Heart left ventricle (tissue), 16 donors: Measurements from ENCODE around the gene ART3. TPM values are rescaled to one million over a fixed set of nuclear protein-coding genes. Genes with fewer than 3 reads are reported as not detected.

Experiments
- ATAC-seq, 4 donors: fragments of 200-7000 bp; cut with Tn5 transposase; one replicate each; pipeline ENCODE4 v1.9.1; 2020 to 2022; ENCODE audit warnings: moderate library complexity in 4 of 4, mild to moderate bottlenecking in 3 of 4, moderate number of reproducible peaks in 1 of 4
- DNase-seq, 5 donors: peaks; one replicate each; pipeline ENCODE4 v3.0.0-alpha.2; 2020
- H3K27ac ChIP-seq, 12 donors: fragments of 200-600 bp; sonication (generic) in 4 of 12; one replicate each; pipeline versions ENCODE4 v1.5.0 to v1.8.0; 2016 to 2022; ENCODE audit warnings: mild to moderate bottlenecking in 2 of 12
- H3K27me3 ChIP-seq, 9 donors: fragments of 200-600 bp; sonication (generic) in 2 of 9; one replicate each; pipeline versions ENCODE4 v1.5.1 to v1.8.0; 2016 to 2022; ENCODE audit warnings: mild to moderate bottlenecking in 3 of 9
- H3K36me3 ChIP-seq, 9 donors: fragments of 200-600 bp; sonication (generic) in 2 of 9; one replicate each; pipeline versions ENCODE4 v1.5.0 to v1.8.0; 2018 to 2022; ENCODE audit warnings: mild to moderate bottlenecking in 2 of 9
- H3K4me1 ChIP-seq, 12 donors: fragments of 200-600 bp; sonication (generic) in 4 of 12; one replicate each; pipeline versions ENCODE4 v1.5.0 to v1.8.0; 2016 to 2022; ENCODE audit warnings: mild to moderate bottlenecking in 3 of 12
- H3K4me3 ChIP-seq, 12 donors: fragments of 200-600 bp; sonication (generic) in 4 of 12; one replicate each; pipeline versions ENCODE4 v1.5.0 to v1.8.0; 2017 to 2022; ENCODE audit warnings: mild to moderate bottlenecking in 9 of 12, moderate library complexity in 4 of 12
- H3K9me3 ChIP-seq, 12 donors: fragments of 200-600 bp; sonication (generic) in 4 of 12; one replicate each; pipeline versions ENCODE4 v1.5.0 to v1.8.0; 2016 to 2022; ENCODE audit warnings: mild to moderate bottlenecking in 1 of 12
- CTCF ChIP-seq, 12 donors: fragments of 200-600 bp; sonication (generic) in 4 of 12; IDR thresholded peaks; one replicate each; pipeline versions ENCODE4 v1.5.0 to v1.8.0; 2018 to 2022; ENCODE audit warnings: antibody characterized with exemption in 12 of 12, mild to moderate bottlenecking in 5 of 12
- POLR2A ChIP-seq, 2 donors: fragments of 450-650 bp; IDR thresholded peaks; one replicate each; pipeline ENCODE4 v1.6.1; 2017; ENCODE audit warnings: antibody characterized with exemption in 2 of 2, mild to moderate bottlenecking in 2 of 2, moderate library complexity in 2 of 2
- WGBS, 4 donors: extraction: QIAGEN DNeasy Blood & Tissue Kit in 2 of 4; methylation state at CpG; one replicate each; pipeline versions ENCODE4 v1.1.5 to v1.1.7; 2013 to 2018; 5-methylcytosine and 5-hydroxymethylcytosine counted together
- intact Hi-C, 10 donors: fragments of 100-400 bp; cut with DNase I; formaldehyde crosslinking; loops; one replicate each; pipeline versions ENCODE4 v1.11.1 to v1.14.2; 2022
- polyA plus RNA-seq, 2 donors: library from polyadenylated mRNA; stranded (reverse); fragments of 200-250 nt; gene quantifications; one replicate each; pipeline ENCODE4 v1.2.3, GENCODE V29; 2013
- total RNA-seq, 9 donors: library from RNA; depleted of rRNA in 2 of 9; stranded (reverse); fragments of >200 nt in 2 of 9; fragmentation: NEBNext Ultra II Directional in 3 of 9; extraction: Animal tissue kit (Norgen Biotek cat#: 25700) in 3 of 9; gene quantifications; one replicate each; pipeline versions ENCODE4 v1.1.0 to v1.2.4, GENCODE V29; 2016 to 2023
- donor health status: ischemic (EF 13 %, LVEDD 7.1; RV severe dilation, severe dysfunction).
- donor health status: healthy with polysubstance abuse.
- donor health status: DM: no; HTN: yes; CAD: no.
- donor health status: DM: no; HTN: no; CAD: no.
- donor health status: ischemic (EF 25% LVEDD 6.9; RV normal size, moderate dysfunction).
- donor health status: ischemic (EF 25% LVEDD 5.7; RV mildly dilated, moderate dysfunction).
- donor health status: healthy.
- donor health status: DM: yes; HTN: yes; CAD: no.
- donor health status: ischemic (EF 35%, LVEDD 5.7; RV mildly dilated, moderate dysfunction).
- donor health status: nonischemic (EF 11% LVEDD 7.7; RV severe dilation, severe dysfunction).
- donor health status: DM: yes; HTN: yes; CAD: no.
- donor health status: PGD.
- donor health status: ischemic (EF 29% LVEDD 5.4; RV normal size, mild dysfunction).
- donor health status: nonischemic (EF 23%, LVEDD 6.1; RV moderate dilation, normal function).

The ART3 gene
- total and polyA plus RNA-seq, 11 donors = 38.8 to 230 (median 73.4) TPM

- H3K36me3 ChIP-seq = peaks cover 0 to 84% (median 72%) of the 10 kb centered on the region in 9 donors
- no peaks in the 10 kb centered on the region for H3K27me3 ChIP-seq
- H3K4me1 ChIP-seq = no peaks in the 10 kb centered on the region
- ATAC-seq = no peak
- no peak overlapping the region for H3K27ac ChIP-seq
- DNase-seq = no peak
- H3K9me3 ChIP-seq = peaks cover 0 to 4% (median 0%) of the 10 kb centered on the region in 12 donors
- no peak for TF ChIP-seq CTCF (IDR thresholded peaks at IDR 0.05)
- no peak for TF ChIP-seq POLR2A (IDR thresholded peaks at IDR 0.05)
- no peak overlapping the region for H3K4me3 ChIP-seq
- intact Hi-C loops = no loop called here
Observed at GRCh38 chr4:76125816-76126215, 51.3 kb downstream of the ART3 start.

GRCh38 chr4:76127754-76128153 lies 53.2 kb downstream of the ART3 start:
- Histone ChIP-seq H3K27ac (no peak overlapping the region), H3K27me3 (no peaks in the 10 kb centered on the region), H3K4me1 (no peaks in the 10 kb centered on the region), H3K9me3 (no peaks in the 10 kb centered on the region), H3K36me3 (peaks cover 0 to 81% (median 72%) of the 10 kb centered on the region in 9 donors), H3K4me3 (no peak overlapping the region)
- WGBS, 4 donors = 90 to 98% (median 95%) methylated on average over 3 of the region's 3 CpGs
- TF ChIP-seq POLR2A (IDR thresholded peaks at IDR 0.05) = no peak
- no peak for TF ChIP-seq CTCF (IDR thresholded peaks at IDR 0.05)
- ATAC-seq (no peak), DNase-seq (no peak)
- intact Hi-C loops = no loop called here

GRCh38 chr4:76141241-76141640 lies 66.7 kb downstream of the ART3 start:
- intact Hi-C loops = loop anchor here in 1 of 10 donors (10.0 kb wide), 1 partner anchor 146 kb away; the partner anchor contains the start of gene SDAD1
- 88 to 95% (median 91%) methylated on average over 3 of the region's 3 CpGs for WGBS, 4 donors
- H3K27ac ChIP-seq = no peak overlapping the region
- H3K4me1 ChIP-seq = peaks cover 0 to 10% (median 5%) of the 10 kb centered on the region in 12 donors
- no peak overlapping the region for H3K4me3 ChIP-seq
- peaks cover 0 to 81% (median 78%) of the 10 kb centered on the region in 9 donors for H3K36me3 ChIP-seq
- ATAC-seq (no peak), DNase-seq (no peak)
- no peaks in the 10 kb centered on the region for H3K9me3 ChIP-seq
- TF ChIP-seq POLR2A (IDR thresholded peaks at IDR 0.05) (no peak), CTCF (IDR thresholded peaks at IDR 0.05) (no peak)
- H3K27me3 ChIP-seq = no peaks in the 10 kb centered on the region

GRCh38 chr4:76144546-76144945 lies 70.0 kb downstream of the ART3 start:
- Histone ChIP-seq H3K27ac (no peak overlapping the region), H3K9me3 (no peaks in the 10 kb centered on the region), H3K27me3 (no peaks in the 10 kb centered on the region), H3K4me3 (no peak overlapping the region), H3K36me3 (peaks cover 0 to 48% (median 45%) of the 10 kb centered on the region in 9 donors), H3K4me1 (peaks cover 6 to 30% (median 23%) of the 10 kb centered on the region in 12 donors)
- no peak for ATAC-seq
- intact Hi-C loops = loop anchor here in 1 of 10 donors (10.0 kb wide), 1 partner anchor 150 kb away; the partner anchor contains the start of gene SDAD1
- no peak for TF ChIP-seq CTCF (IDR thresholded peaks at IDR 0.05)
- TF ChIP-seq POLR2A (IDR thresholded peaks at IDR 0.05) = no peak
- no peak for DNase-seq
